KMS-11 (cell line): ENCODE data around the gene EIF3A.

Experiments
- H2AFZ ChIP-seq: fragments of 200-600 bp; sonication (generic); 2 replicates; pipeline ENCODE4 v1.6.1; 2016; ENCODE audit warnings: antibody characterized with exemption, mixed run types, low read depth
- H3K27ac ChIP-seq: fragments of 200-600 bp; sonication (generic); 2 replicates; pipeline ENCODE4 v1.6.1; 2016; ENCODE audit warnings: mild to moderate bottlenecking, mixed run types
- H3K27me3 ChIP-seq: fragments of 200-600 bp; sonication (generic); 2 replicates; pipeline ENCODE4 v1.6.1; 2017; ENCODE audit warnings: mild to moderate bottlenecking, low read depth, mixed run types, moderate library complexity; ENCODE audit not compliant: insufficient read depth
- H3K36me3 ChIP-seq: fragments of 200-600 bp; sonication (generic); 2 replicates; pipeline ENCODE4 v1.6.1; 2017; ENCODE audit warnings: mild to moderate bottlenecking, mixed run types; ENCODE audit not compliant: insufficient read depth
- H3K4me1 ChIP-seq: fragments of 200-600 bp; sonication (generic); 2 replicates; pipeline ENCODE4 v1.6.1; 2016; ENCODE audit warnings: mild to moderate bottlenecking, low read depth, mixed run types; ENCODE audit not compliant: poor library complexity, severe bottlenecking
- H3K4me2 ChIP-seq: fragments of 200-600 bp; sonication (generic); 2 replicates; pipeline ENCODE4 v1.7.0; 2016; ENCODE audit warnings: mild to moderate bottlenecking, mixed run types
- H3K4me3 ChIP-seq: fragments of 200-600 bp; sonication (generic); IDR thresholded peaks from 2 replicates; pipeline ENCODE4 v1.6.1; 2017; ENCODE audit warnings: low read depth, low read length, mixed read lengths; ENCODE audit not compliant: insufficient read depth
- H3K79me2 ChIP-seq: fragments of 200-600 bp; sonication (generic); 2 replicates; pipeline ENCODE4 v1.6.1; 2016; ENCODE audit warnings: low read depth, mixed run types; ENCODE audit not compliant: insufficient read depth
- H3K9ac ChIP-seq: fragments of 200-600 bp; sonication (generic); 2 replicates; pipeline ENCODE4 v1.6.1; 2016; ENCODE audit warnings: mild to moderate bottlenecking, mixed run types
- H4K20me1 ChIP-seq: fragments of 200-600 bp; sonication (generic); 2 replicates; pipeline ENCODE4 v1.6.1; 2016; ENCODE audit warnings: mild to moderate bottlenecking, mixed run types; ENCODE audit not compliant: insufficient read depth
- CTCF ChIP-seq: fragments of 200-600 bp; sonication (generic); conservative IDR thresholded peaks from 2 replicates; pipeline ENCODE4 v1.6.1; 2017; ENCODE audit warnings: low read depth, mild to moderate bottlenecking, antibody characterized with exemption, low read length, moderate library complexity, mixed read lengths

The EIF3A gene

GRCh38 chr10:119020627-119020946 lies 60.0 kb downstream of the EIF3A start:
- Histone ChIP-seq H2AFZ (no peak overlapping the region), H3K4me1 (no peaks in the 10 kb centered on the region), H3K27ac (no peak overlapping the region), H3K4me2 (no peak overlapping the region), H4K20me1 (no peaks in the 10 kb centered on the region), H3K9ac (no peak overlapping the region), H3K4me3 (no peak overlapping the region), H3K27me3 (no peaks in the 10 kb centered on the region), H3K36me3 (no peaks in the 10 kb centered on the region), H3K79me2 (no peaks in the 10 kb centered on the region)
- TF ChIP-seq CTCF: no peak

- no peak overlapping the region for H3K4me2 ChIP-seq
- no peak overlapping the region for H3K9ac ChIP-seq
- H3K79me2 ChIP-seq: no peaks in the 10 kb centered on the region
- H3K27ac ChIP-seq: no peak overlapping the region
- H3K4me3 ChIP-seq: no peak overlapping the region
- H3K27me3 ChIP-seq: no peaks in the 10 kb centered on the region
- H2AFZ ChIP-seq: no peak overlapping the region
- no peaks in the 10 kb centered on the region for H4K20me1 ChIP-seq
- no peaks in the 10 kb centered on the region for H3K36me3 ChIP-seq
- no peak for TF ChIP-seq CTCF
- H3K4me1 ChIP-seq: no peaks in the 10 kb centered on the region
These were observed 73.4 kb downstream of the EIF3A start for GRCh38 chr10:119007211-119007574.

GRCh38 chr10:119006451-119007210 lies 74.0 kb downstream of the EIF3A start:
- no peak overlapping the region for H3K9ac ChIP-seq
- H3K27ac ChIP-seq: no peak overlapping the region
- no peak overlapping the region for H2AFZ ChIP-seq
- H3K27me3 ChIP-seq: no peaks in the 10 kb centered on the region
- no peaks in the 10 kb centered on the region for H4K20me1 ChIP-seq
- H3K4me1 ChIP-seq: no peaks in the 10 kb centered on the region
- no peak overlapping the region for H3K4me2 ChIP-seq
- no peaks in the 10 kb centered on the region for H3K79me2 ChIP-seq
- no peak overlapping the region for H3K4me3 ChIP-seq
- TF ChIP-seq CTCF: no peak
- H3K36me3 ChIP-seq: no peaks in the 10 kb centered on the region

- Histone ChIP-seq H3K9ac (no peak overlapping the region), H3K27me3 (no peaks in the 10 kb centered on the region), H4K20me1 (no peaks in the 10 kb centered on the region), H3K4me2 (no peak overlapping the region), H2AFZ (no peak overlapping the region), H3K79me2 (no peaks in the 10 kb centered on the region), H3K36me3 (no peaks in the 10 kb centered on the region), H3K27ac (no peak overlapping the region), H3K4me1 (peaks cover 4% of the 10 kb centered on the region), H3K4me3 (no peak overlapping the region)
- no peak for TF ChIP-seq CTCF
These were observed 75.1 kb downstream of the EIF3A start for GRCh38 chr10:119005362-119006043.
